GM21717 (cell line): ENCODE results near the gene SIGLEC1.

ENCODE experiments used
- ATAC-seq: cut with Tn5 transposase; IDR thresholded peaks from one replicate; pipeline ENCODE4 v1.9.1; 2021; ENCODE audit warnings: mild to moderate bottlenecking, moderate library complexity; ENCODE audit not compliant: unreplicated experiment

SIGLEC1 gene

GRCh38 chr20:3712279-3712873 lies at the start of gene SIGLEC1:
Gene SIGLEC1 (minus strand): TSS chr20:3712600. CDS start chr20:3707128, 5,472 bp downstream.
- no peak for ATAC-seq

- ATAC-seq, result no peak
These were observed 48.4 kb upstream of the SIGLEC1 start for GRCh38 chr20:3760655-3761348.

- no peak for ATAC-seq
These were observed 47.5 kb upstream of the SIGLEC1 start for GRCh38 chr20:3759884-3760283.

- ATAC-seq, result no peak
These were observed 47.0 kb upstream of the SIGLEC1 start for GRCh38 chr20:3759316-3759823.

GRCh38 chr20:3758566-3758965 lies 46.2 kb upstream of the SIGLEC1 start:
- ATAC-seq, result no peak

GRCh38 chr20:3757268-3757667 lies 44.9 kb upstream of the SIGLEC1 start:
- ATAC-seq, result no peak

GRCh38 chr20:3755814-3756480 lies 43.5 kb upstream of the SIGLEC1 start:
- ATAC-seq, result no peak

GRCh38 chr20:3755269-3755668 lies 42.9 kb upstream of the SIGLEC1 start:
- no peak for ATAC-seq

- ATAC-seq, result no peak
These were observed 41.9 kb upstream of the SIGLEC1 start for GRCh38 chr20:3754276-3754630.

- no peak for ATAC-seq
These were observed 41.3 kb upstream of the SIGLEC1 start for GRCh38 chr20:3753501-3754275.

GRCh38 chr20:3753098-3753497 lies 40.7 kb upstream of the SIGLEC1 start:
- ATAC-seq, result no peak

- no peak for ATAC-seq
These were observed 40.0 kb upstream of the SIGLEC1 start for GRCh38 chr20:3752386-3752759.

GRCh38 chr20:3751675-3752385 lies 39.4 kb upstream of the SIGLEC1 start:
- no peak for ATAC-seq

- ATAC-seq, result no peak
These were observed 38.9 kb upstream of the SIGLEC1 start for GRCh38 chr20:3751305-3751674.

- ATAC-seq, result no peak
These were observed 37.5 kb upstream of the SIGLEC1 start for GRCh38 chr20:3749689-3750531.

- no peak for ATAC-seq
These were observed 36.8 kb upstream of the SIGLEC1 start for GRCh38 chr20:3749087-3749688.

GRCh38 chr20:3748073-3748472 lies 35.7 kb upstream of the SIGLEC1 start:
- ATAC-seq, result no peak

- no peak for ATAC-seq
These were observed 35.1 kb upstream of the SIGLEC1 start for GRCh38 chr20:3747471-3747870.

- no peak for ATAC-seq
These were observed 33.3 kb upstream of the SIGLEC1 start for GRCh38 chr20:3745686-3746173.
